ENCODE results near the gene TMEM168. TPM values are rescaled to one million over a fixed set of nuclear protein-coding genes. Genes with fewer than 3 reads are reported as not detected.

Gene TMEM168
- total RNA-seq, 1 donor from 2014 or later: 13.8 TPM

- no peak overlapping the region for H3K4me3 Mint-ChIP-seq (ENCODE audit: unreplicated experiment)
- H3K4me1 Mint-ChIP-seq (ENCODE audit: low read depth, unreplicated experiment): no peaks in the 10 kb centered on the region
- H3K9me3 Mint-ChIP-seq (ENCODE audit: unreplicated experiment): no peaks in the 10 kb centered on the region
- no peak for TF ChIP-seq CTCF (IDR thresholded peaks at IDR 0.05; ENCODE audit: partially characterized antibody, unreplicated experiment)
- DNase-seq: no peak
- no peak overlapping the region for H3K27ac Mint-ChIP-seq (ENCODE audit: unreplicated experiment)
- no peaks in the 10 kb centered on the region for H3K27me3 Mint-ChIP-seq (ENCODE audit: unreplicated experiment)
- H3K36me3 Mint-ChIP-seq (ENCODE audit: unreplicated experiment): no peaks in the 10 kb centered on the region
These were observed 32.9 kb downstream of the TMEM168 start for GRCh38 chr7:112757337-112757736.

- Mint-ChIP-seq H3K27me3 (ENCODE audit: unreplicated experiment) (no peaks in the 10 kb centered on the region), H3K27ac (ENCODE audit: unreplicated experiment) (no peak overlapping the region), H3K4me1 (ENCODE audit: low read depth, unreplicated experiment) (no peaks in the 10 kb centered on the region), H3K4me3 (ENCODE audit: unreplicated experiment) (no peak overlapping the region), H3K36me3 (ENCODE audit: unreplicated experiment) (no peaks in the 10 kb centered on the region), H3K9me3 (ENCODE audit: unreplicated experiment) (no peaks in the 10 kb centered on the region)
- TF ChIP-seq CTCF (IDR thresholded peaks at IDR 0.05; ENCODE audit: partially characterized antibody, unreplicated experiment): no peak
- DNase-seq: no peak
These were observed 36.9 kb downstream of the TMEM168 start for GRCh38 chr7:112753298-112753697.

- no peak overlapping the region for H3K4me3 Mint-ChIP-seq (ENCODE audit: unreplicated experiment)
- no peaks in the 10 kb centered on the region for H3K4me1 Mint-ChIP-seq (ENCODE audit: low read depth, unreplicated experiment)
- H3K9me3 Mint-ChIP-seq (ENCODE audit: unreplicated experiment): no peaks in the 10 kb centered on the region
- no peak for DNase-seq
- TF ChIP-seq CTCF (IDR thresholded peaks at IDR 0.05; ENCODE audit: partially characterized antibody, unreplicated experiment): no peak
- H3K27me3 Mint-ChIP-seq (ENCODE audit: unreplicated experiment): no peaks in the 10 kb centered on the region
- H3K27ac Mint-ChIP-seq (ENCODE audit: unreplicated experiment): no peak overlapping the region
- no peaks in the 10 kb centered on the region for H3K36me3 Mint-ChIP-seq (ENCODE audit: unreplicated experiment)
These were observed 37.6 kb downstream of the TMEM168 start for GRCh38 chr7:112752576-112752975.

- Mint-ChIP-seq H3K9me3 (ENCODE audit: unreplicated experiment) (no peaks in the 10 kb centered on the region), H3K27ac (ENCODE audit: unreplicated experiment) (no peak overlapping the region), H3K27me3 (ENCODE audit: unreplicated experiment) (no peaks in the 10 kb centered on the region), H3K36me3 (ENCODE audit: unreplicated experiment) (no peaks in the 10 kb centered on the region), H3K4me3 (ENCODE audit: unreplicated experiment) (no peak overlapping the region), H3K4me1 (ENCODE audit: low read depth, unreplicated experiment) (no peaks in the 10 kb centered on the region)
- no peak for TF ChIP-seq CTCF (IDR thresholded peaks at IDR 0.05; ENCODE audit: partially characterized antibody, unreplicated experiment)
- no peak for DNase-seq
These were observed 40.4 kb downstream of the TMEM168 start for GRCh38 chr7:112749775-112750174.

- Mint-ChIP-seq H3K27me3 (ENCODE audit: unreplicated experiment) (no peaks in the 10 kb centered on the region), H3K4me1 (ENCODE audit: low read depth, unreplicated experiment) (no peaks in the 10 kb centered on the region), H3K27ac (ENCODE audit: unreplicated experiment) (no peak overlapping the region), H3K9me3 (ENCODE audit: unreplicated experiment) (no peaks in the 10 kb centered on the region), H3K4me3 (ENCODE audit: unreplicated experiment) (no peak overlapping the region), H3K36me3 (ENCODE audit: unreplicated experiment) (no peaks in the 10 kb centered on the region)
- no peak for TF ChIP-seq CTCF (IDR thresholded peaks at IDR 0.05; ENCODE audit: partially characterized antibody, unreplicated experiment)
- no peak for DNase-seq
These were observed 41.8 kb downstream of the TMEM168 start for GRCh38 chr7:112748381-112748780.

All from glutamatergic neuron (in vitro differentiated cells).